Measurements from ENCODE around the gene COG6. TPM values are rescaled to one million over a fixed set of nuclear protein-coding genes. Genes with fewer than 3 reads are reported as not detected.

COG6 gene
- total RNA-seq, 1 experiment from 2014 or later, result 23.7 TPM

GRCh38 chr13:39684531-39685137 is 29.2 kb downstream of the COG6 start:
- Histone ChIP-seq H3K4me2 (no peak overlapping the region), H3K4me1 (replicated peaks; ENCODE audit: insufficient read depth) (no peaks in the 10 kb centered on the region), H4K20me1 (ENCODE audit: insufficient read depth) (no peaks in the 10 kb centered on the region), H3K27me3 (ENCODE audit: insufficient read depth, low read depth) (no peaks in the 10 kb centered on the region), H3K79me2 (ENCODE audit: low read depth) (no peaks in the 10 kb centered on the region), H3F3A (ENCODE audit: insufficient read depth, low read depth) (0 out of 2 replicates have a peak, but pooled peaks cover 4% of the 10 kb centered on the region), H3K4me3 (no peak overlapping the region), H3K27ac (no peak overlapping the region), H3K36me3 (ENCODE audit: low read depth) (peaks cover 3% of the 10 kb centered on the region; the same call in 1 of the 2 replicates), H3K9me3 (ENCODE audit: insufficient read depth, low read depth) (no peaks in the 10 kb centered on the region), H3K9me2 (ENCODE audit: insufficient read depth) (no peaks in the 10 kb centered on the region), H2AFZ (no peak overlapping the region)
- intact Hi-C loops (cut with micrococcal nuclease; ENCODE audit: unreplicated experiment), result loop anchor here (5.0 kb wide), 1 partner anchor 1093 kb away; no protein-coding TSS in a partner anchor
- BruUV-seq (replicated peaks), result no TSS peak
- peak in 1 of 2 experiments; percentile 42 for DNase-seq
- peak; percentile 66 for TF ChIP-seq CTCF (conservative IDR thresholded peaks at IDR 0.05)
- no peak for TF ChIP-seq EZH2 (IDR thresholded peaks at IDR 0.05; ENCODE audit: low read depth)
- ChIA-PET CTCF (interaction anchor here (0.7 kb wide), 1 partner anchor 712 kb away, joined by 3 read pairs; no protein-coding TSS in a partner anchor), POLR2A (ENCODE audit: unreplicated experiment) (interaction anchor here (0.5 kb wide), 1 partner anchor 648 kb away, joined by 4 read pairs; no protein-coding TSS in a partner anchor)

DNA sequence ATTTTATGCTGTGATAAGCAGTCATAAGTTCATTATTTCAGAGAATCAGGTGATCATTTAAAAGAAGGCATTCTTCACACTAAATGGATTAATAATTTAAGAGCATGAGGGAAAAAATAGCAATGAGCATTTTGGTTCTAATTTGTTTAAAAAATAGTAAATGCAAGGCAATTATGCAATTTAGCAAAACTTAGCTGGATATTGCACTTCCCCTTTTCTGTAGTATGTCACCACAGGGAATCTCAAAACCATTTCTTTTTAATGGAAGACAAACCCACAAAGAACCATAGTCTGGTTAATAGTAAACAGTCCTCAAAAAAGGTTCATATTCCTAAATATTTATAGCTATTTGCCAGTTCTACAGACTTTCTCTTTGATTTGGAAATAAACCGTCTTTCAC is 30.2 kb downstream of the COG6 start:
- 0 out of 2 replicates have a peak, but pooled peaks cover 4% of the 10 kb centered on the region for H3F3A ChIP-seq (ENCODE audit: insufficient read depth, low read depth)
- H3K27ac ChIP-seq, result no peak overlapping the region
- BruUV-seq (replicated peaks), result no TSS peak
- H2AFZ ChIP-seq, result no peak overlapping the region
- intact Hi-C loops (cut with micrococcal nuclease; ENCODE audit: unreplicated experiment), result no loop called here
- H4K20me1 ChIP-seq (ENCODE audit: insufficient read depth), result no peaks in the 10 kb centered on the region
- DNase-seq, result no peak
- ChIA-PET CTCF (interaction anchor here (0.8 kb wide), 1 partner anchor 996 kb away, joined by 4 read pairs; no protein-coding TSS in a partner anchor), POLR2A (ENCODE audit: unreplicated experiment) (interaction anchor here (0.5 kb wide), 1 partner anchor 649 kb away, joined by 4 read pairs; no protein-coding TSS in a partner anchor)
- H3K4me2 ChIP-seq, result no peak overlapping the region
- H3K4me3 ChIP-seq, result no peak overlapping the region
- H3K36me3 ChIP-seq (ENCODE audit: low read depth), result no peaks in the 10 kb centered on the region
- H3K9me3 ChIP-seq (ENCODE audit: insufficient read depth, low read depth), result no peaks in the 10 kb centered on the region
- no peaks in the 10 kb centered on the region for H3K9me2 ChIP-seq (ENCODE audit: insufficient read depth)
- H3K79me2 ChIP-seq (ENCODE audit: low read depth), result no peaks in the 10 kb centered on the region
- H3K27me3 ChIP-seq (ENCODE audit: insufficient read depth, low read depth), result no peaks in the 10 kb centered on the region
- TF ChIP-seq EZH2 (IDR thresholded peaks at IDR 0.05; ENCODE audit: low read depth), result no peak
- no peak for TF ChIP-seq CTCF (conservative IDR thresholded peaks at IDR 0.05)
- H3K4me1 ChIP-seq (replicated peaks; ENCODE audit: insufficient read depth), result no peaks in the 10 kb centered on the region

GRCh38 chr13:39688278-39688677 is 32.8 kb downstream of the COG6 start:
- no peak overlapping the region for H3K4me3 ChIP-seq
- intact Hi-C loops (cut with micrococcal nuclease; ENCODE audit: unreplicated experiment), result no loop called here

More at GRCh38 chr13:39688278-39688677, 32.8 kb downstream of the COG6 start:
- Histone ChIP-seq H3K27me3 (ENCODE audit: insufficient read depth, low read depth) (no peaks in the 10 kb centered on the region), H3K27ac (no peak overlapping the region), H3K36me3 (ENCODE audit: low read depth) (no peaks in the 10 kb centered on the region), H3K9me2 (ENCODE audit: insufficient read depth) (no peaks in the 10 kb centered on the region), H2AFZ (no peak overlapping the region), H3K9me3 (ENCODE audit: insufficient read depth, low read depth) (no peaks in the 10 kb centered on the region), H3K4me1 (replicated peaks; ENCODE audit: insufficient read depth) (no peaks in the 10 kb centered on the region), H3F3A (ENCODE audit: insufficient read depth, low read depth) (0 out of 2 replicates have a peak, but pooled peaks cover 4% of the 10 kb centered on the region), H3K4me2 (no peak overlapping the region), H4K20me1 (ENCODE audit: insufficient read depth) (no peaks in the 10 kb centered on the region), H3K79me2 (ENCODE audit: low read depth) (no peaks in the 10 kb centered on the region)
- ChIA-PET CTCF (no interaction called here), POLR2A (ENCODE audit: unreplicated experiment) (no interaction called here)
- TF ChIP-seq CTCF (conservative IDR thresholded peaks at IDR 0.05) (no peak), EZH2 (IDR thresholded peaks at IDR 0.05; ENCODE audit: low read depth) (no peak)
- no TSS peak for BruUV-seq (replicated peaks)
- no peak for DNase-seq

Measured in PC-9 (cell line).